Keratinocyte (primary cell): ENCODE results near the gene FOXA1. TPM values are rescaled to one million over a fixed set of nuclear protein-coding genes. Genes with fewer than 3 reads are reported as not detected.

Experiments
- DNase-seq: peaks from one replicate; pipeline ENCODE4 v3.0.0-alpha.2; 2011; ENCODE audit warnings: low read depth, missing footprints, low spot score
- FAIRE-seq: peaks from 2 replicates; lab custom pipeline; 2011; peaks lifted over from hg19 to GRCh38; lab: Jason Lieb, UNC
- H2AFZ ChIP-seq: 2 replicates; pipeline ENCODE4 v1.6.0; 2012; ENCODE audit warnings: low read length, control low read depth, inconsistent platforms; ENCODE audit not compliant: control insufficient read depth
- H3K27ac ChIP-seq: 2 replicates; pipeline ENCODE4 v1.5.1; 2011; ENCODE audit warnings: low read length; ENCODE audit not compliant: control insufficient read depth, insufficient read depth
- H3K27me3 ChIP-seq: 3 replicates; pipeline ENCODE4 v1.6.0; 2011; ENCODE audit warnings: low read length; ENCODE audit not compliant: control insufficient read depth, insufficient read depth; ENCODE audit errors: extremely low read depth
- H3K36me3 ChIP-seq, 2 experiments: 2 replicates in 1 of 2; 3 replicates in 1 of 2; pipeline ENCODE4 v1.5.1; 2011; ENCODE audit warnings: low read length in 2 of 2, mild to moderate bottlenecking in 1 of 2; ENCODE audit not compliant: control insufficient read depth in 2 of 2, insufficient read depth in 2 of 2; ENCODE audit errors: extremely low read depth in 1 of 2
- H3K4me1 ChIP-seq: 3 replicates; pipeline ENCODE4 v1.5.1; 2011; ENCODE audit warnings: low read length; ENCODE audit not compliant: control insufficient read depth, insufficient read depth; ENCODE audit errors: extremely low read depth
- H3K4me2 ChIP-seq: 3 replicates; pipeline ENCODE4 v1.6.0; 2011; ENCODE audit warnings: low read depth, low read length; ENCODE audit not compliant: control insufficient read depth, insufficient read depth; ENCODE audit errors: extremely low read depth
- H3K4me3 ChIP-seq, 3 experiments: fragments of 200-600 bp in 1 of 3; sonication (generic) in 1 of 3; 2 replicates in 2 of 3; 3 replicates in 1 of 3; pipeline ENCODE4 v1.5.1; 2011 to 2016; ENCODE audit warnings: low read length in 3 of 3, mild to moderate bottlenecking in 3 of 3, control low read depth in 2 of 3, inconsistent platforms in 1 of 3, low read depth in 1 of 3, mixed read lengths in 1 of 3, mixed run types in 1 of 3, moderate library complexity in 1 of 3; ENCODE audit not compliant: control insufficient read depth in 2 of 3, insufficient read depth in 2 of 3; ENCODE audit errors: extremely low read depth in 1 of 3
- H3K79me2 ChIP-seq: 2 replicates; pipeline ENCODE4 v1.6.0; 2012; ENCODE audit warnings: low read length; ENCODE audit not compliant: control insufficient read depth, insufficient read depth
- H3K9ac ChIP-seq: 3 replicates; pipeline ENCODE4 v1.6.0; 2011; ENCODE audit warnings: low read length; ENCODE audit not compliant: control insufficient read depth, insufficient read depth; ENCODE audit errors: extremely low read depth
- H3K9me1 ChIP-seq: 3 replicates; pipeline ENCODE4 v1.6.0; 2011; ENCODE audit warnings: low read length; ENCODE audit not compliant: control insufficient read depth, insufficient read depth; ENCODE audit errors: extremely low read depth
- H3K9me3 ChIP-seq: 2 replicates; pipeline ENCODE4 v1.5.1; 2012; ENCODE audit warnings: low read depth, low read length; ENCODE audit not compliant: control insufficient read depth
- H4K20me1 ChIP-seq: 3 replicates; pipeline ENCODE4 v1.6.0; 2011; ENCODE audit warnings: low read length; ENCODE audit not compliant: control insufficient read depth, insufficient read depth; ENCODE audit errors: extremely low read depth
- EZH2 ChIP-seq: IDR thresholded peaks from one replicate; pipeline ENCODE4 v1.6.1; 2012; ENCODE audit warnings: inconsistent platforms, mild to moderate bottlenecking, low read length, moderate library complexity
- dilution Hi-C: fragments of 300-500 bp; cut with MboI; formaldehyde crosslinking; loops from one replicate; pipeline ENCODE4 v1.7.0; 2020; ENCODE audit warnings: low sequenced_read_pairs; ENCODE audit not compliant: extremely low pct_ligation_motif_present
- polyA plus RNA-seq, 5 experiments: library from polyadenylated mRNA; depleted of rRNA in 3 of 5; stranded (reverse) in 3 of 5; stranded (forward) in 1 of 5; unstranded in 1 of 5; fragments of >200 nt; gene quantifications; 1 replicate in 1 of 5; 2 replicates in 3 of 5; 3 replicates in 1 of 5; pipeline versions ENCODE4 v1.2.1 to v1.2.3, GENCODE V29; 2011 to 2012; ENCODE audit warnings: missing spikeins in 2 of 5, low read depth in 1 of 5, low replicate concordance in 1 of 5
- TF ChIP-seq, protein P1 (sequence below), 3 experiments: IDR thresholded peaks in 1 of 3; conservative IDR thresholded peaks in 1 of 3; optimal IDR thresholded peaks in 1 of 3; 2 replicates in 2 of 3; 3 replicates in 1 of 3; pipeline versions ENCODE3 to v1.5.1; 2011; ENCODE audit warnings: low read length in 3 of 3, mild to moderate bottlenecking in 3 of 3, moderate library complexity in 2 of 3, control low read depth in 1 of 3, inconsistent platforms in 1 of 3; ENCODE audit not compliant: insufficient read depth in 2 of 3; ENCODE audit errors: extremely low read depth in 1 of 3

FOXA1 gene
- polyA plus RNA-seq, 1 donor (not counting 4 experiments of a cell fraction or from before 2014, with no cell fraction given), result 0.85 TPM

DNA sequence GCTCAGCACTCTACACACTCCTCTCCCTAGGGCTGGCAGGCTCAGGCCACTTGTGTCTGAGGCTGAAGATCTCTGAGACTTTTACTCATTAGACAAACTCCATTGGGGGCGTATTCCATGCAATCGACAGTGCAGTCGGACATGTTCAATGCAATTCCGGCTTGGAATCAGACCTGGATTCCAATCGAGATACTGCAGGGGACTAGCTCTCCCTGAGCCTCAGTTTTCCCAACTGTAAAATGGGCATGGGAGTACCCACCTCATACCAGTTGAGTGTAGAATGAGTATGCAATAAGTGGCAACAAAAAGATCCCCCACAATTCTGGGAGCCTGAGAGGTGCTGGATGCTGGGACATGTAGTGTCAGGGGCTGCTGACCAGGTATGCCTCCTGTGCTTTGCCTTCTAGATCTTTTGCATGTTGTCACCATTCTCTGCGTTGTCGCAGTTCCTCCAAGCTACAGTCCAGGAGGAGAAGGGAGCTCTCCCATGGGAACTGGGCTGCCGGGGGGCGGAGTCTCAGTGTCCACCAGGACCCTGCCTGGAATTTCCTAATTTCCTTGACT is 8.7 kb upstream of the FOXA1 start:
- Histone ChIP-seq H3K9me1 (no peaks in the 10 kb centered on the region), H3K9ac (no peak overlapping the region), H3K4me2 (no peak overlapping the region), H3K36me3 (no peaks in the 10 kb centered on the region), H3K79me2 (no peaks in the 10 kb centered on the region), H4K20me1 (no peaks in the 10 kb centered on the region), H3K27me3 (peaks cover 81% of the 10 kb centered on the region), H3K27ac (no peak overlapping the region), H3K9me3 (no peaks in the 10 kb centered on the region), H3K4me3 (no peak overlapping the region), H3K4me1 (peaks cover 7% of the 10 kb centered on the region), H2AFZ (no peak overlapping the region)
- TF ChIP-seq EZH2, result no peak
- TF ChIP-seq, protein P1, sequence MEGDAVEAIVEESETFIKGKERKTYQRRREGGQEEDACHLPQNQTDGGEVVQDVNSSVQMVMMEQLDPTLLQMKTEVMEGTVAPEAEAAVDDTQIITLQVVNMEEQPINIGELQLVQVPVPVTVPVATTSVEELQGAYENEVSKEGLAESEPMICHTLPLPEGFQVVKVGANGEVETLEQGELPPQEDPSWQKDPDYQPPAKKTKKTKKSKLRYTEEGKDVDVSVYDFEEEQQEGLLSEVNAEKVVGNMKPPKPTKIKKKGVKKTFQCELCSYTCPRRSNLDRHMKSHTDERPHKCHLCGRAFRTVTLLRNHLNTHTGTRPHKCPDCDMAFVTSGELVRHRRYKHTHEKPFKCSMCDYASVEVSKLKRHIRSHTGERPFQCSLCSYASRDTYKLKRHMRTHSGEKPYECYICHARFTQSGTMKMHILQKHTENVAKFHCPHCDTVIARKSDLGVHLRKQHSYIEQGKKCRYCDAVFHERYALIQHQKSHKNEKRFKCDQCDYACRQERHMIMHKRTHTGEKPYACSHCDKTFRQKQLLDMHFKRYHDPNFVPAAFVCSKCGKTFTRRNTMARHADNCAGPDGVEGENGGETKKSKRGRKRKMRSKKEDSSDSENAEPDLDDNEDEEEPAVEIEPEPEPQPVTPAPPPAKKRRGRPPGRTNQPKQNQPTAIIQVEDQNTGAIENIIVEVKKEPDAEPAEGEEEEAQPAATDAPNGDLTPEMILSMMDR (optimal IDR thresholded peaks at IDR 0.05 in 1 of 3, IDR thresholded peaks at IDR 0.05 in 1 of 3, conservative IDR thresholded peaks at IDR 0.05 in 1 of 3; ENCODE audit: extremely low read depth in 1 of 3, insufficient read depth in 2 of 3, low read length in 3 of 3), result no peak
- FAIRE-seq, result no peak
- DNase-seq, result no peak
- dilution Hi-C loops, result no loop called here

DNA sequence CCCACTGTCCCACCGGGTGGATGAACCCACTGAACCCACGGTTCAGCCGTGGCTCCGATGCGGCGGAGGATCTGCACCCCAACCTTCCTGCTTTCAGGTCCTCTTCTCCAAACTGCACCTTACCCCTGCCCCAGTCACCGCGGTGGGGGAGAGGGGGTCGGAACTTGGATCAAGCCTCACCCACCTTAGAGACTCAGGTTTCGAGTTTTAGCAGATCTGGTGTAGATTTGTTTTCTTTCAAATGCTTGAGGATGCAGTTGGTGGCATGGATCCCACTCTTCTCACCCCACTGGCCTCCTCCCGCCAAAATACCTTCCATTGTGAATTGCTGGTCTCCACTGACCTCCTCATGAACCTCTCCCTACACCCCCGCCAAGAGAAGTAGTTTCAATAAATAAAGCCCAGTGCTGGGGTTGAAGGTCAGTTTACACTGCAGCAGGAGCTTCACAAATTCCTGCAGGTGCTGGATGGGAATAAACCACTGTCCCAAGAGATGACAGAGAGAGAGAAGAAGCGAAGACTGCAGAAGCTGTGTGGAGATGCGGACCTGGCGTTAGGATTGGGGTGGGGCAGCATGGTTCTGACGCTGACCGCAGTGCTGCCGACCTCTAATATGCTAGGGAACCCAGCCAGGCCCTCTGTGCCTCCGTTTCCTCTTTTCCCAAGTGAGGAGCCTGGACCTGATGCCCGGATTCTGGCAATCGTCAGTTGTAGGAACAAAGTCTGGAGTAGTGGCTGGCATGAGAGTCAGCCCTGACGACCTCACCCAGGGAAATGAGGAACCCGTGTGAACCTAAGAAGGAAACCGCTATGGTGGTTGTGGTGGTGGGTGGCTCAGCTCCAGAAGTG is 7.8 kb upstream of the FOXA1 start:
- Histone ChIP-seq H3K9me3 (no peaks in the 10 kb centered on the region), H3K79me2 (no peaks in the 10 kb centered on the region), H3K4me2 (no peak overlapping the region), H3K9ac (no peak overlapping the region), H3K27ac (no peak overlapping the region), H3K27me3 (peaks cover 90% of the 10 kb centered on the region), H4K20me1 (no peaks in the 10 kb centered on the region), H3K4me3 (no peak overlapping the region), H3K4me1 (peaks cover 7% of the 10 kb centered on the region), H3K9me1 (no peaks in the 10 kb centered on the region), H3K36me3 (no peaks in the 10 kb centered on the region), H2AFZ (no peak overlapping the region)
- dilution Hi-C loops, result no loop called here
- no peak for DNase-seq
- TF ChIP-seq EZH2, result no peak
- FAIRE-seq, result no peak
